HG02840 (cell line): ENCODE measurements around the gene NCS1.

Source experiments
- ATAC-seq: cut with Tn5 transposase; IDR thresholded peaks from one replicate; pipeline ENCODE4 v1.9.1; 2021; ENCODE audit warnings: mild to moderate bottlenecking, moderate library complexity, moderate number of reproducible peaks; ENCODE audit not compliant: unreplicated experiment, low FRiP score

NCS1 gene

GRCh38 chr9:130172161-130172857 lies at the start of gene NCS1:
Gene NCS1 (plus strand): TSS chr9:130172404. CDS start chr9:130172664, 260 bp downstream.
- ATAC-seq = no peak

- no peak for ATAC-seq
Observed at GRCh38 chr9:130122456-130122855, 49.7 kb upstream of the NCS1 start.

GRCh38 chr9:130124085-130124860 lies 47.9 kb upstream of the NCS1 start:
- no peak for ATAC-seq

GRCh38 chr9:130126721-130127433 lies 45.3 kb upstream of the NCS1 start:
- ATAC-seq = no peak

- no peak for ATAC-seq
Observed at GRCh38 chr9:130128251-130128650, 44.0 kb upstream of the NCS1 start.

GRCh38 chr9:130128733-130129431 lies 43.3 kb upstream of the NCS1 start:
- no peak for ATAC-seq

- no peak for ATAC-seq
Observed at GRCh38 chr9:130129432-130130061, 42.7 kb upstream of the NCS1 start.

- ATAC-seq = no peak
Observed at GRCh38 chr9:130132746-130133145, 39.5 kb upstream of the NCS1 start.

GRCh38 chr9:130137081-130137640 lies 35.0 kb upstream of the NCS1 start:
- ATAC-seq = no peak

- ATAC-seq = no peak
Observed at GRCh38 chr9:130137641-130138081, 34.5 kb upstream of the NCS1 start.

GRCh38 chr9:130138171-130138653 lies 34.0 kb upstream of the NCS1 start:
- ATAC-seq = no peak

- no peak for ATAC-seq
Observed at GRCh38 chr9:130138791-130139190, 33.4 kb upstream of the NCS1 start.

- ATAC-seq = no peak
Observed at GRCh38 chr9:130139251-130139650, 33.0 kb upstream of the NCS1 start.

GRCh38 chr9:130140706-130141105 lies 31.5 kb upstream of the NCS1 start:
- ATAC-seq = no peak

- no peak for ATAC-seq
Observed at GRCh38 chr9:130142056-130142455, 30.1 kb upstream of the NCS1 start.

- no peak for ATAC-seq
Observed at GRCh38 chr9:130142641-130143040, 29.6 kb upstream of the NCS1 start.

- ATAC-seq = no peak
Observed at GRCh38 chr9:130143279-130143893, 28.8 kb upstream of the NCS1 start.

GRCh38 chr9:130143958-130144366 lies 28.2 kb upstream of the NCS1 start:
- no peak for ATAC-seq

- ATAC-seq = no peak
Observed at GRCh38 chr9:130144703-130145102, 27.5 kb upstream of the NCS1 start.
